Psoas muscle (tissue), 8 donors: Measurements from ENCODE around the gene RTEL1. TPM values are rescaled to one million over a fixed set of nuclear protein-coding genes. Genes with fewer than 3 reads are reported as not detected.
A peak's percentile ranks its signal among the peaks of the same experiment; 100 is the strongest.

ENCODE experiments used
- ATAC-seq, 4 donors: fragments of 200-7000 bp; cut with Tn5 transposase; one replicate each; pipeline ENCODE4 v1.9.1; 2020; ENCODE audit warnings: moderate library complexity in 3 of 4, mild to moderate bottlenecking in 2 of 4
- DNase-seq, 2 donors: peaks; one replicate each; pipeline ENCODE4 v3.0.0-alpha.2; 2020
- H3K27ac ChIP-seq: fragments of 200-600 bp; one replicate; pipeline ENCODE4 v1.8.0; 2022
- H3K27me3 ChIP-seq, 3 donors: fragments of 200-600 bp in 1 of 3; one replicate each; pipeline versions ENCODE4 v1.6.1 to v1.8.0; 2013 to 2022; ENCODE audit warnings: low read length in 2 of 3, mild to moderate bottlenecking in 2 of 3, moderate library complexity in 1 of 3; ENCODE audit not compliant: insufficient read depth in 3 of 3
- H3K36me3 ChIP-seq, 2 donors: fragments of 200-600 bp in 1 of 2; one replicate each; pipeline versions ENCODE4 v1.6.1 to v1.8.0; 2013 to 2022; ENCODE audit warnings: low read depth in 1 of 2, mild to moderate bottlenecking in 1 of 2, moderate library complexity in 1 of 2; ENCODE audit not compliant: insufficient read depth in 1 of 2
- H3K4me1 ChIP-seq: fragments of 200-600 bp; one replicate; pipeline ENCODE4 v1.8.0; 2022
- H3K4me3 ChIP-seq: fragments of 200-600 bp; one replicate; pipeline ENCODE4 v1.8.0; 2022; ENCODE audit warnings: mild to moderate bottlenecking
- H3K9me3 ChIP-seq: fragments of 200-600 bp; one replicate; pipeline ENCODE4 v1.8.0; 2022
- whole genome bisulfite sequencing, 3 donors: extraction: QIAGEN DNeasy Blood & Tissue Kit; methylation state at CpG; one replicate each; pipeline versions ENCODE4 v1.1.6 to v1.1.7; 2013; 5-methylcytosine and 5-hydroxymethylcytosine counted together
- intact Hi-C, 2 donors: fragments of 100-400 bp; cut with DNase I; formaldehyde crosslinking; loops; one replicate each; pipeline versions ENCODE4 v1.11.0 to v1.14.2; 2022
- polyA plus RNA-seq, 3 donors: library from polyadenylated mRNA; stranded (reverse); fragments of 200-250 nt; gene quantifications; one replicate each; pipeline ENCODE4 v1.2.3, GENCODE V29; 2013
- total RNA-seq, 4 donors: library from RNA; stranded (reverse); fragmentation: NEBNext Ultra II Directional in 2 of 4; extraction: Animal tissue kit (Norgen Biotek cat#: 25700) in 2 of 4; gene quantifications; one replicate each; pipeline versions ENCODE4 v1.2.1 to v1.2.4, GENCODE V29; 2021 to 2023
- TF ChIP-seq, protein P1 (sequence below): fragments of 200-600 bp; IDR thresholded peaks from one replicate; pipeline ENCODE4 v1.8.0; 2022; ENCODE audit warnings: antibody characterized with exemption
- donor health status: healthy with polysubstance abuse.
- donor health status: DM: no; HTN: no; CAD: no; lungs with moderate emphysema.
- donor health status: Bipolar disorder and iron deficiency.
- donor health status: healthy.
- donor health status: DM: yes; HTN: yes; CAD: no.
- donor health status: DM: no; HTN: no; CAD: no.
- donor health status: DM: no; HTN: no; CAD: no.
- donor health status: DM: yes; HTN: yes; CAD: no.

RTEL1 gene
- total and polyA plus RNA-seq, 7 donors = 5.2 to 17.5 (median 9.2) TPM

DNA sequence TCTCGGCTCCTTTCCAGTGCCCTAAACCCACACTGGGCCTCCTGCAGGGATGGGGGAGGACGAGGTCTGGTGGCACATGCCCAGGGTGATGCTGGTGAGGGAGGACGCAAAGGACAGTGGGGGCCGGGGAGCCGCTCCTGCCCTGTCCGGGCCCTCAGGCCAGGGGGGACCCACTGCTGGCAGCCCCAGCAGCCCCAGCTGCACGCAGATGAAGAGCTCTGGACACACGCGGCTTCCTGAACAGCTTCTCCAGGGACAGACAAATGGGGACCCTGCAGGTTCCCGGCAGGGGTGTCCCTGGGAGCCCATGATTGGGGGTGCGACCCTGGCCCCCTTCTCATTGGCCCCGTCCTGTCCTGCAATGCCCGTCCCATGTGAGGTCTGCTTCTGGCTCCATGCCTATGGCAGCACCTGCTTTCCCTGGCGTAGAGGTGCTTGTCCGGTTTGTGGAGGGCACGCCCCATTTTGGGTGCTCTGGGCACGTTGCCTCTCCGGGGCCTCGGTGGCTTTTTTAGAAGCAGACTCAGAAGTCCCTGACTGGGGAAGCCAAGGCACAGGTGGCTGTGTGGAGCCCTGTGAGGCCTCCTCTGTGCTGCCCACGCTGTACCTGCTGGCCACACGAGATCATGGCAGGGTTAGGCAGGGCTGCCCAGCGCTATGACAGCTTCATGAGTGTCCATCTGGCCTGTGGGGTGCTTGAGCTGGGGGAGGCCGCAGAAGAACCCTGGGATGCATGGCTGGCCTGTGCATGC lies 22.9 kb downstream of the RTEL1 start:
- Histone ChIP-seq H3K4me3 (no peak overlapping the region), H3K36me3 (peaks cover 0 to 39% of the 10 kb centered on the region in 2 donors), H3K27me3 (no peaks in the 10 kb centered on the region), H3K27ac (peak overlapping the region; percentile 81), H3K4me1 (peaks cover 19% of the 10 kb centered on the region), H3K9me3 (no peaks in the 10 kb centered on the region)
- TF ChIP-seq, protein P1, sequence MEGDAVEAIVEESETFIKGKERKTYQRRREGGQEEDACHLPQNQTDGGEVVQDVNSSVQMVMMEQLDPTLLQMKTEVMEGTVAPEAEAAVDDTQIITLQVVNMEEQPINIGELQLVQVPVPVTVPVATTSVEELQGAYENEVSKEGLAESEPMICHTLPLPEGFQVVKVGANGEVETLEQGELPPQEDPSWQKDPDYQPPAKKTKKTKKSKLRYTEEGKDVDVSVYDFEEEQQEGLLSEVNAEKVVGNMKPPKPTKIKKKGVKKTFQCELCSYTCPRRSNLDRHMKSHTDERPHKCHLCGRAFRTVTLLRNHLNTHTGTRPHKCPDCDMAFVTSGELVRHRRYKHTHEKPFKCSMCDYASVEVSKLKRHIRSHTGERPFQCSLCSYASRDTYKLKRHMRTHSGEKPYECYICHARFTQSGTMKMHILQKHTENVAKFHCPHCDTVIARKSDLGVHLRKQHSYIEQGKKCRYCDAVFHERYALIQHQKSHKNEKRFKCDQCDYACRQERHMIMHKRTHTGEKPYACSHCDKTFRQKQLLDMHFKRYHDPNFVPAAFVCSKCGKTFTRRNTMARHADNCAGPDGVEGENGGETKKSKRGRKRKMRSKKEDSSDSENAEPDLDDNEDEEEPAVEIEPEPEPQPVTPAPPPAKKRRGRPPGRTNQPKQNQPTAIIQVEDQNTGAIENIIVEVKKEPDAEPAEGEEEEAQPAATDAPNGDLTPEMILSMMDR = no peak
- intact Hi-C loops = no loop called here
- WGBS, 3 donors = 82 to 90% (median 83%) methylated on average over 21 to 23 of the region's 23 CpGs
- DNase-seq (no peak), ATAC-seq (no peak)

DNA sequence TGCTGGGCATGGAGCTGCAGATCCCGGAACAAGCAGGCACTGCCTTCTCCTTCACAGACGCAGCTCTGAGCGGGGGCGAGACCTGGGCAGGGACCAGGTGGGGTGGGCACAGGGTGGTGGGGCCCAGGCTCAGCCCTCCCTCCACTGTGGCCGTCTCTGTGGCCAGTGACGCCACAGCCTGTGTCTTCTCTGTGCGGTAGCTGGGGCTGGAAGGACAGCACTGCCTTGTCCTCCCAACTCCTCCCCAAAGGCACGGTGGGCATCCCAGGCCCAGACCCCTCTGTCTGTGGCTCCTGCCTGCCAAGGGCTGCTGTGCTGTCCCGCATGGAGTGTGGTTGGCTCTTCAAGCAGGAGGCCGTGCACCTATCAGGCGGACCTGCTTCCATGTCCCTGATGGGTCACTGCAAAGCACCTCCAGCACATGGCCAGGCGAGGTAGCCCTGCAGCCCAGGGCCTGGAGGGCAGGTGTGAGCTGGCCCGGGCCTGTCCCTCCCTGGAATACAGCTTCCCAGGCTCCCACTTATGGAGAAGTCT lies 23.6 kb downstream of the RTEL1 start:
- DNase-seq (no peak), ATAC-seq (peak in 1 of 4 donors; percentile 6)
- WGBS, 3 donors = 95 to 96% (median 96%) methylated on average over 13 of the region's 13 CpGs
- Histone ChIP-seq H3K36me3 (peaks cover 0 to 33% of the 10 kb centered on the region in 2 donors), H3K27ac (peak overlapping the region; percentile 81), H3K9me3 (no peaks in the 10 kb centered on the region), H3K4me1 (peaks cover 19% of the 10 kb centered on the region), H3K4me3 (no peak overlapping the region), H3K27me3 (no peaks in the 10 kb centered on the region)
- TF ChIP-seq, protein P1 = no peak
- intact Hi-C loops = no loop called here

DNA sequence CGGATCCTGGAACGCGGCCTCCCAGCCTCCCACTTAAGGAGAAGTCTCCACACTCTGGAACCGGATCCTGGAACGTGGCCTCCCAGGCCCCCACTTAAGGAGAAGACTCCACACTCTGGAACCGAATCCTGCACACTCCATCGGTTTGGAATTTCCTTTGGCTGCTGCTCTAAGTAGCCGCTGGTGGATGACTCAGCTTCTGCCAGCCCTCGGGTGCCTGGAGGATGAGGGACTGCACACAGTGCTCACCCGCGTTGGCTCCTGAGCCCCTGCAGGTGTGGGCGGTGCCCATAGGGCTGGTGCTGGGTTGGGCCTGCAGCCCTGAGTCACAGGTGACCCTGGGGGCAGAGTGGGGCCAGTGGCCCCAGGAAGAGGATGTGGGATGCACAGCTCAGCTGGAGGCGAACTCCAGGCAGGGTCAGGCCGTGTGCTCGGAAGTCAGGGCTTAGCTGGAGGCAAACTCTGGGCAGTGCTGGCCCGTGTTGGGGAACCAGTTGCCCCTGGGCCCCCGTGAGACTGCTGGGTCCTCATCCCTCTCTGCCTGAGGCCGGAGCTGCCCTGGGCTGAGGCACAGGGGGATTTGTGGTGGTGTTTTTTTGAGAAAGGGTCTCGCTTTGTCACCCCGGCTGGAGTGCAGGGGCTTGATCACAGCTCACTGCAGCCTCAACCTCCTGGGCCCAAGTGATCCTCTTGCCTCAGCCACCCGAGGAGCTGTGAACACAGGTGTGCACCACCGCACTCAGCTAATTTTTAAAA lies 24.4 kb downstream of the RTEL1 start:
- no peaks in the 10 kb centered on the region for H3K9me3 ChIP-seq
- H3K4me1 ChIP-seq = peaks cover 24% of the 10 kb centered on the region
- ATAC-seq = peak; percentile 62 to 79 (median 78)
- H3K36me3 ChIP-seq = peaks cover 0 to 25% of the 10 kb centered on the region in 2 donors
- H3K4me3 ChIP-seq = no peak overlapping the region
- no peaks in the 10 kb centered on the region for H3K27me3 ChIP-seq
- peak; percentile 80 to 87 for DNase-seq
- TF ChIP-seq, protein P1 = no peak
- 65 to 72% (median 68%) methylated on average over 22 of the region's 22 CpGs for WGBS, 3 donors
- H3K27ac ChIP-seq = peak overlapping the region; percentile 81
- intact Hi-C loops = no loop called here

DNA sequence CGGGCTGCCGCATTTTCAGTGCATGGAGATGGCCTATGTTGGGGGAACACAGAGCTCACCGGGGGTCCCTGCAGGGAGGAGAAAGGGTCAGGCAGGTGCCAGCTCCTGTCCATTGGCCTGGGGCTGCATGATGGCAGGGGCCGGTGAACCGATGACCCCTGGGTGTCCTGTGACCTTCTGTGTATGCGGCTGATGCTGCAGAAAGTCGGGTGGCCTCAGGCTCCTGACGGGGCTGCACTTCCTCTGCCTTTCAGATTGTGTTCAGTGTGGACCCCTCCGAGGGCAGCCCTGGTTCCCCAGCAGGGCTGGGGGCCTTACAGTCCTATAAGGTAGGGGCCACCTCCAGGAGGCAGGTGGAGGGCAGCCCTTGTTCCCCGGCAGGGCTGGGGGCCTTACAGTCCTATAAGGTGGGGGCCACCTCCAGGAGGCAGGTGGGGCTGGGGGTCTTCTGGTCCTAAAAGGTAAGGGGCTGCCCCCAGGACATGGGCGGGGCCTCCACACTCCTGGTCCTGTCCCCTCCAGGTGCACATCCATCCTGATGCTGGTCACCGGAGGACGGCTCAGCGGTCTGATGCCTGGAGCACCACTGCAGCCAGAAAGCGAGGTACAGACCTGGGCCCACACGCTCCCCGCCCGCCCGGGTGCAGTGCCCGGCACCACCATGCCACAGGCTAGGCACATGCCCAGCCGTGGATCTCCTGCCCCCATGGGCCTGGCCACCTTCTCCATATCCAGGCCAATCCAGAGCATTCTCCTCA lies 27.3 kb downstream of the RTEL1 start:
- H3K4me3 ChIP-seq = no peak overlapping the region
- H3K27ac ChIP-seq = peak overlapping the region; percentile 79
- intact Hi-C loops = no loop called here
- peaks cover 27% of the 10 kb centered on the region for H3K4me1 ChIP-seq
- no peaks in the 10 kb centered on the region for H3K27me3 ChIP-seq
- no peaks in the 10 kb centered on the region for H3K9me3 ChIP-seq
- H3K36me3 ChIP-seq = peaks cover 0 to 3% of the 10 kb centered on the region in 2 donors
- ATAC-seq = no peak
- DNase-seq = no peak
- TF ChIP-seq, protein P1 = no peak
- WGBS, 3 donors = 87 to 94% (median 90%) methylated on average over 17 to 21 of the region's 21 CpGs
